DND-41 (cell line): ENCODE results near the gene SRGAP3.

Experiments used
- CTCF ChIP-seq: IDR thresholded peaks from 2 replicates; pipeline ENCODE4 v1.5.1; 2012; ENCODE audit warnings: borderline replicate concordance, low read length, moderate library complexity, mild to moderate bottlenecking; ENCODE audit not compliant: poor library complexity, severe bottlenecking; ENCODE audit errors: extremely low read depth
- EZH2 ChIP-seq: IDR thresholded peaks from 3 replicates; pipeline ENCODE4 v1.6.1; 2012; ENCODE audit warnings: borderline replicate concordance, low read depth, mild to moderate bottlenecking, moderate library complexity, low read length, inconsistent platforms; ENCODE audit not compliant: severe bottlenecking

DNA sequence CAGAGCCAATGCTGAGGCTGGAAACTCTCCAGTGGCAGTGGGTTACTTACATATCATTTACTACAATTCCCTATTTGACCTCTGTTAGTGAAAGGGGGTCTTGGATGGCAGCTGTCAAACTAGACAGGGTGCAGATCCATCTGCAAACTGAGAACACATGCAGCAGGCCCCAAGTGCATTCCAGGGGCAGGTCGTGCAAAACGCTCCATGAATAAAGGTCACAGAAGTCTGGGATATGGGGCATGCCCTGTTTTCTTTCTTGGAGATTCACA lies 261.1 kb downstream of the SRGAP3 start:
- no peak for TF ChIP-seq CTCF
- TF ChIP-seq EZH2 = no peak
